Measurements from ENCODE around the gene ACSL1.

DNA sequence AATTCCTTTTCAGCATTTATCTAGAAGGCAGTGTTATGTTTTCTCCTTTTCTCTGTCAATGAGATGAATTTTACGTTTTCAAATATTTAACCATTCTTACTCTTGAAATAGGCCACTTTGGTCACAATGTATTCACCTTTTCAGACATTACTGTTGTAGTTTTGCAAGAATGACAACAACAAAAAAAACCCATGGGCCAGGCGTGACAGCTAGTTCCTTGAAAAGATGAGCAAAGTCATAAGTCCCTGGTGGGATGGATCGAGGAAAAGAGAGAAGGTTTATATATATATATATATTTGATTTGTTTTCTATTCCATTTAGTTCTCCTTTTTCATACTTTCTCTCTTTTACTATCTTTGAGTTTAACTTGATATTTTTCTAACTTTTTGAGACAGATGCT lies 38.1 kb upstream of the ACSL1 start:
- no peak for TF ChIP-seq PRDM1 (tag by site-specific recombination; IDR thresholded peaks at IDR 0.05)
- TF ChIP-seq MZF1 (tag by site-specific recombination; IDR thresholded peaks at IDR 0.05; ENCODE audit: borderline replicate concordance) = no peak
- TF ChIP-seq ZNF302 (tag by site-specific recombination; IDR thresholded peaks at IDR 0.05; ENCODE audit: low read depth) = no peak
- TF ChIP-seq, protein P1, sequence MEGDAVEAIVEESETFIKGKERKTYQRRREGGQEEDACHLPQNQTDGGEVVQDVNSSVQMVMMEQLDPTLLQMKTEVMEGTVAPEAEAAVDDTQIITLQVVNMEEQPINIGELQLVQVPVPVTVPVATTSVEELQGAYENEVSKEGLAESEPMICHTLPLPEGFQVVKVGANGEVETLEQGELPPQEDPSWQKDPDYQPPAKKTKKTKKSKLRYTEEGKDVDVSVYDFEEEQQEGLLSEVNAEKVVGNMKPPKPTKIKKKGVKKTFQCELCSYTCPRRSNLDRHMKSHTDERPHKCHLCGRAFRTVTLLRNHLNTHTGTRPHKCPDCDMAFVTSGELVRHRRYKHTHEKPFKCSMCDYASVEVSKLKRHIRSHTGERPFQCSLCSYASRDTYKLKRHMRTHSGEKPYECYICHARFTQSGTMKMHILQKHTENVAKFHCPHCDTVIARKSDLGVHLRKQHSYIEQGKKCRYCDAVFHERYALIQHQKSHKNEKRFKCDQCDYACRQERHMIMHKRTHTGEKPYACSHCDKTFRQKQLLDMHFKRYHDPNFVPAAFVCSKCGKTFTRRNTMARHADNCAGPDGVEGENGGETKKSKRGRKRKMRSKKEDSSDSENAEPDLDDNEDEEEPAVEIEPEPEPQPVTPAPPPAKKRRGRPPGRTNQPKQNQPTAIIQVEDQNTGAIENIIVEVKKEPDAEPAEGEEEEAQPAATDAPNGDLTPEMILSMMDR (tag by site-specific recombination; IDR thresholded peaks at IDR 0.05) = no peak
- no peak for TF ChIP-seq ZNF416 (tag by site-specific recombination; IDR thresholded peaks at IDR 0.05)
- TF ChIP-seq ZNF214 (tag by site-specific recombination; IDR thresholded peaks at IDR 0.05; ENCODE audit: borderline replicate concordance) = no peak
- TF ChIP-seq YY2 (tag by site-specific recombination; IDR thresholded peaks at IDR 0.05) = no peak
- no peak for TF ChIP-seq KLF9 (tag by site-specific recombination; IDR thresholded peaks at IDR 0.05; ENCODE audit: low read depth)
- TF ChIP-seq ZNF280D (tag by site-specific recombination; IDR thresholded peaks at IDR 0.05) = no peak
- TF ChIP-seq ZNF654 (tag by site-specific recombination; IDR thresholded peaks at IDR 0.05; ENCODE audit: low read depth) = no peak
- TF ChIP-seq ZBTB26 (tag by site-specific recombination; optimal IDR thresholded peaks at IDR 0.05) = no peak
- no peak for TF ChIP-seq ZNF175 (tag by site-specific recombination; IDR thresholded peaks at IDR 0.05)
- TF ChIP-seq, protein P2, sequence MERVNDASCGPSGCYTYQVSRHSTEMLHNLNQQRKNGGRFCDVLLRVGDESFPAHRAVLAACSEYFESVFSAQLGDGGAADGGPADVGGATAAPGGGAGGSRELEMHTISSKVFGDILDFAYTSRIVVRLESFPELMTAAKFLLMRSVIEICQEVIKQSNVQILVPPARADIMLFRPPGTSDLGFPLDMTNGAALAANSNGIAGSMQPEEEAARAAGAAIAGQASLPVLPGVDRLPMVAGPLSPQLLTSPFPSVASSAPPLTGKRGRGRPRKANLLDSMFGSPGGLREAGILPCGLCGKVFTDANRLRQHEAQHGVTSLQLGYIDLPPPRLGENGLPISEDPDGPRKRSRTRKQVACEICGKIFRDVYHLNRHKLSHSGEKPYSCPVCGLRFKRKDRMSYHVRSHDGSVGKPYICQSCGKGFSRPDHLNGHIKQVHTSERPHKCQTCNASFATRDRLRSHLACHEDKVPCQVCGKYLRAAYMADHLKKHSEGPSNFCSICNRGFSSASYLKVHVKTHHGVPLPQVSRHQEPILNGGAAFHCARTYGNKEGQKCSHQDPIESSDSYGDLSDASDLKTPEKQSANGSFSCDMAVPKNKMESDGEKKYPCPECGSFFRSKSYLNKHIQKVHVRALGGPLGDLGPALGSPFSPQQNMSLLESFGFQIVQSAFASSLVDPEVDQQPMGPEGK (tag by site-specific recombination; IDR thresholded peaks at IDR 0.05) = no peak
- no peak for TF ChIP-seq MYNN (tag by site-specific recombination; IDR thresholded peaks at IDR 0.05; ENCODE audit: borderline replicate concordance)

All from HEK293 (cell line).